ENCODE data around the gene THADA. TPM values are rescaled to one million over a fixed set of nuclear protein-coding genes. Genes with fewer than 3 reads are reported as not detected.
A peak's percentile ranks its signal among the peaks of the same experiment; 100 is the strongest.

THADA gene
- total RNA-seq, 2 experiments from 2014 or later, result 31.2 to 32.3 TPM

- H3K4me1 ChIP-seq (ENCODE audit: insufficient read depth, low read length, poor library complexity, severe bottlenecking), result peaks cover 71% of the 10 kb centered on the region
Measured at GRCh38 chr2:43222475-43223309, 373.1 kb downstream of the THADA start.

GRCh38 chr2:43221763-43222474 is 373.9 kb downstream of the THADA start:
- H3K9me3 ChIP-seq (ENCODE audit: low read length), result no peaks in the 10 kb centered on the region
- H3K4me1 ChIP-seq (ENCODE audit: insufficient read depth, low read length, poor library complexity, severe bottlenecking), result peaks cover 73% of the 10 kb centered on the region
- intact Hi-C loops (cut with micrococcal nuclease; ENCODE audit: unreplicated experiment), result no loop called here
- H3K27ac ChIP-seq (ENCODE audit: low read depth, low read length, poor library complexity, severe bottlenecking), result peak overlapping the region; percentile 91
- H3K79me2 ChIP-seq (ENCODE audit: insufficient read depth, low read depth, low read length), result peaks cover 50% of the 10 kb centered on the region
- TF ChIP-seq CTCF (conservative IDR thresholded peaks at IDR 0.05; ENCODE audit: low read length) (no peak), EZH2phosphoT487 (IDR thresholded peaks at IDR 0.05; ENCODE audit: borderline replicate concordance, low read depth, low read length) (no peak)
- peak overlapping the region; percentile 88 for H3K4me2 ChIP-seq (ENCODE audit: low read length)
- H3K36me3 ChIP-seq (ENCODE audit: insufficient read depth, low read length), result peaks cover 44% of the 10 kb centered on the region
- POLR2A ChIA-PET, result interaction anchor here (1.0 to 3.7 kb wide), 13 partner anchors 7 to 102 kb away, joined by 3 to 14 read pairs (median 5); no protein-coding TSS in a partner anchor
- CTCF ChIA-PET (ENCODE audit: unreplicated experiment), result interaction anchor here (0.8 to 1.0 kb wide), 3 partner anchors 52 to 198 kb away, joined by 3 read pairs; no protein-coding TSS in a partner anchor
- no TSS peak for BruUV-seq (replicated peaks)
- DNase-seq (ENCODE audit: low spot score), result peak; percentile 72
- H2AFZ ChIP-seq (ENCODE audit: low read length), result no peak overlapping the region
- no peaks in the 10 kb centered on the region for H3K9me2 ChIP-seq (ENCODE audit: insufficient read depth, low read length)
- peaks cover 14% of the 10 kb centered on the region for H4K20me1 ChIP-seq (ENCODE audit: insufficient read depth, low read length)
- H3K4me3 ChIP-seq (ENCODE audit: low read depth, low read length, poor library complexity, severe bottlenecking), result peak overlapping the region; percentile 89

More at GRCh38 chr2:43222475-43223309, 373.1 kb downstream of the THADA start:
- intact Hi-C loops (cut with micrococcal nuclease; ENCODE audit: unreplicated experiment), result no loop called here
- H3K36me3 ChIP-seq (ENCODE audit: insufficient read depth, low read length), result peaks cover 44% of the 10 kb centered on the region
- ChIA-PET CTCF (ENCODE audit: unreplicated experiment) (interaction anchor here (0.8 to 2.7 kb wide), 4 partner anchors 53 to 198 kb away, joined by 3 to 9 read pairs (median 3); no protein-coding TSS in a partner anchor), POLR2A (interaction anchor here (1.0 to 3.7 kb wide), 13 partner anchors 12 to 103 kb away, joined by 3 to 14 read pairs (median 5); no protein-coding TSS in a partner anchor)
- H3K27ac ChIP-seq (ENCODE audit: low read depth, low read length, poor library complexity, severe bottlenecking), result peak overlapping the region; percentile 91
- TF ChIP-seq CTCF (conservative IDR thresholded peaks at IDR 0.05; ENCODE audit: low read length) (no peak; the same call in 1 of the 2 replicates), EZH2phosphoT487 (IDR thresholded peaks at IDR 0.05; ENCODE audit: borderline replicate concordance, low read depth, low read length) (no peak)
- peaks cover 50% of the 10 kb centered on the region for H3K79me2 ChIP-seq (ENCODE audit: insufficient read depth, low read depth, low read length)
- TSS peak; percentile 73 for BruUV-seq (replicated peaks)
- no peak for DNase-seq (ENCODE audit: low spot score)
- H3K4me3 ChIP-seq (ENCODE audit: low read depth, low read length, poor library complexity, severe bottlenecking), result peak overlapping the region; percentile 89
- H4K20me1 ChIP-seq (ENCODE audit: insufficient read depth, low read length), result peaks cover 14% of the 10 kb centered on the region
- peak overlapping the region; percentile 88 for H3K4me2 ChIP-seq (ENCODE audit: low read length)
- H2AFZ ChIP-seq (ENCODE audit: low read length), result no peak overlapping the region
- H3K9me2 ChIP-seq (ENCODE audit: insufficient read depth, low read length), result no peaks in the 10 kb centered on the region
- H3K9me3 ChIP-seq (ENCODE audit: low read length), result no peaks in the 10 kb centered on the region

Data from OCI-LY7 (cell line).